Measurements from ENCODE around the gene HORMAD2. TPM values are rescaled to one million over a fixed set of nuclear protein-coding genes. Genes with fewer than 3 reads are reported as not detected.
A peak's percentile ranks its signal among the peaks of the same experiment; 100 is the strongest.
"Not testable (repeated sequence)": the region's sequence is repeated elsewhere in the genome, so short reads cannot be mapped to it uniquely, and the experiment has no call there.

The HORMAD2 gene
- total RNA-seq, 6 experiments from 2014 or later = not detected

- Mint-ChIP-seq H3K9me3 (peaks cover 8% of the 10 kb centered on the region; the same call in 1 of the 2 replicates), H3K27me3 (ENCODE audit: insufficient read depth) (no peaks in the 10 kb centered on the region; the same call in 1 of the 2 replicates), H3K27ac (no peak overlapping the region), H3K36me3 (ENCODE audit: low read depth) (no peaks in the 10 kb centered on the region), H3K4me3 (no peak overlapping the region), H3K4me1 (ENCODE audit: low read depth) (peaks cover 19% of the 10 kb centered on the region)
- TF ChIP-seq CTCF (IDR thresholded peaks at IDR 0.05) = no peak
- no peak for DNase-seq
These were observed 8.2 kb downstream of the HORMAD2 start for GRCh38 chr22:30088468-30088867.

- H3K4me1 Mint-ChIP-seq (ENCODE audit: low read depth) = peaks cover 19% of the 10 kb centered on the region
- H3K27ac Mint-ChIP-seq = peak overlapping the region; percentile 48; the same call in 1 of the 2 replicates
- DNase-seq = no peak
- peak overlapping the region; percentile 62; the same call in 1 of the 2 replicates for H3K4me3 Mint-ChIP-seq
- no peak for TF ChIP-seq CTCF (IDR thresholded peaks at IDR 0.05)
- H3K9me3 Mint-ChIP-seq = peaks cover 16% of the 10 kb centered on the region
- no peaks in the 10 kb centered on the region; the same call in 1 of the 2 replicates for H3K27me3 Mint-ChIP-seq (ENCODE audit: insufficient read depth)
- no peaks in the 10 kb centered on the region; the same call in 1 of the 2 replicates for H3K36me3 Mint-ChIP-seq (ENCODE audit: low read depth)
These were observed 9.4 kb downstream of the HORMAD2 start for GRCh38 chr22:30089655-30089974.

GRCh38 chr22:30092686-30093085, 12.4 kb downstream of the HORMAD2 start:
- H3K27me3 Mint-ChIP-seq (ENCODE audit: insufficient read depth) = no peaks in the 10 kb centered on the region
- H3K4me1 Mint-ChIP-seq (ENCODE audit: low read depth) = peaks cover 6% of the 10 kb centered on the region; the same call in 1 of the 2 replicates
- H3K9me3 Mint-ChIP-seq = peaks cover 27% of the 10 kb centered on the region
- H3K4me3 Mint-ChIP-seq = no peak overlapping the region
- no peak for DNase-seq
- TF ChIP-seq CTCF (IDR thresholded peaks at IDR 0.05) = no peak
- H3K36me3 Mint-ChIP-seq (ENCODE audit: low read depth) = peaks cover 5% of the 10 kb centered on the region; the same call in 1 of the 2 replicates
- no peak overlapping the region for H3K27ac Mint-ChIP-seq

- DNase-seq = no peak
- Mint-ChIP-seq H3K27ac (no peak overlapping the region), H3K4me1 (ENCODE audit: low read depth) (peaks cover 2% of the 10 kb centered on the region; the same call in 1 of the 2 replicates), H3K36me3 (ENCODE audit: low read depth) (peaks cover 5% of the 10 kb centered on the region; the same call in 1 of the 2 replicates), H3K4me3 (no peak overlapping the region), H3K9me3 (peaks cover 27% of the 10 kb centered on the region), H3K27me3 (ENCODE audit: insufficient read depth) (no peaks in the 10 kb centered on the region)
- TF ChIP-seq CTCF (IDR thresholded peaks at IDR 0.05) = no peak
These were observed 14.5 kb downstream of the HORMAD2 start for GRCh38 chr22:30094804-30095203.

GRCh38 chr22:30097861-30098260, 17.6 kb downstream of the HORMAD2 start:
- H3K27ac Mint-ChIP-seq = no peak overlapping the region
- H3K36me3 Mint-ChIP-seq (ENCODE audit: low read depth) = peaks cover 5% of the 10 kb centered on the region; the same call in 1 of the 2 replicates
- H3K4me3 Mint-ChIP-seq = no peak overlapping the region
- H3K4me1 Mint-ChIP-seq (ENCODE audit: low read depth) = peaks cover 6% of the 10 kb centered on the region; the same call in 1 of the 2 replicates
- no peak for TF ChIP-seq CTCF (IDR thresholded peaks at IDR 0.05)
- peaks cover 22% of the 10 kb centered on the region for H3K9me3 Mint-ChIP-seq
- DNase-seq = no peak
- no peaks in the 10 kb centered on the region; the same call in none of the 2 replicates for H3K27me3 Mint-ChIP-seq (ENCODE audit: insufficient read depth)

- not testable (repeated sequence) for H3K4me3 Mint-ChIP-seq; DNase-seq; H3K27ac Mint-ChIP-seq; H3K27me3 Mint-ChIP-seq (ENCODE audit: insufficient read depth); H3K9me3 Mint-ChIP-seq; H3K36me3 Mint-ChIP-seq (ENCODE audit: low read depth)
- peaks cover 19% of the 10 kb centered on the region; the same call in 1 of the 2 replicates for H3K4me1 Mint-ChIP-seq (ENCODE audit: low read depth)
These were observed 20.5 kb downstream of the HORMAD2 start for GRCh38 chr22:30100770-30101169.

Measured in HFFc6 (cell line).